Liver (tissue), 9 donors: Measurements from ENCODE around the gene TRPC1. TPM values are rescaled to one million over a fixed set of nuclear protein-coding genes. Genes with fewer than 3 reads are reported as not detected.

Source experiments
- DNase-seq: peaks from one replicate; pipeline ENCODE4 v3.0.0-alpha.2; 2017; ENCODE audit warnings: low spot score
- H3K27ac ChIP-seq, 2 donors: one replicate each; pipeline ENCODE4 v1.7.0; 2013; ENCODE audit warnings: inconsistent platforms in 2 of 2, low read length in 2 of 2, control low read depth in 1 of 2, low read depth in 1 of 2, mild to moderate bottlenecking in 1 of 2
- H3K27me3 ChIP-seq, 4 donors: one replicate each; pipeline versions ENCODE4 v1.6.1 to v1.7.0; 2013; ENCODE audit warnings: low read length in 3 of 4, inconsistent platforms in 1 of 4, mild to moderate bottlenecking in 1 of 4, moderate library complexity in 1 of 4; ENCODE audit not compliant: control insufficient read depth in 4 of 4, insufficient read depth in 4 of 4
- H3K36me3 ChIP-seq, 4 donors: one replicate each; pipeline versions ENCODE4 v1.6.1 to v1.7.0; 2013; ENCODE audit warnings: low read length in 3 of 4, mild to moderate bottlenecking in 3 of 4, low read depth in 1 of 4, moderate library complexity in 1 of 4; ENCODE audit not compliant: control insufficient read depth in 4 of 4, insufficient read depth in 3 of 4
- H3K4me1 ChIP-seq, 4 donors: one replicate each; pipeline versions ENCODE4 v1.6.1 to v1.7.0; 2013; ENCODE audit warnings: low read length in 3 of 4, mild to moderate bottlenecking in 3 of 4, moderate library complexity in 1 of 4; ENCODE audit not compliant: control insufficient read depth in 4 of 4, insufficient read depth in 4 of 4
- H3K4me3 ChIP-seq, 3 donors: one replicate each; pipeline versions ENCODE4 v1.6.1 to v1.7.0; 2013; ENCODE audit warnings: low read length in 3 of 3, control low read depth in 1 of 3, low read depth in 1 of 3, mild to moderate bottlenecking in 1 of 3
- H3K9ac ChIP-seq, 2 donors: one replicate each; pipeline ENCODE4 v1.7.0; 2013; ENCODE audit warnings: low read length in 2 of 2, mild to moderate bottlenecking in 2 of 2, moderate library complexity in 2 of 2, control low read depth in 1 of 2, low read depth in 1 of 2
- H3K9me3 ChIP-seq, 4 donors: one replicate each; pipeline versions ENCODE4 v1.6.1 to v1.7.0; 2013; ENCODE audit warnings: low read length in 3 of 4; ENCODE audit not compliant: control insufficient read depth in 4 of 4
- ATF3 ChIP-seq: IDR thresholded peaks from 2 replicates; pipeline ENCODE4 v1.6.1; 2016; ENCODE audit warnings: antibody characterized with exemption
- CTCF ChIP-seq: fragments of 150-350 bp; IDR thresholded peaks from 2 replicates; pipeline ENCODE4 v1.5.1; 2017; ENCODE audit warnings: improper control_type of control experiment, low read depth, low read length; ENCODE audit not compliant: missing input control
- EGR1 ChIP-seq, 2 donors: IDR thresholded peaks; 2 replicates each; pipeline ENCODE4 v1.6.1; 2016 to 2018; ENCODE audit warnings: antibody characterized with exemption in 2 of 2, low read depth in 2 of 2
- FOXA1 ChIP-seq: IDR thresholded peaks from 2 replicates; pipeline ENCODE4 v1.6.1; 2016; ENCODE audit warnings: antibody characterized with exemption
- FOXA2 ChIP-seq: IDR thresholded peaks from 2 replicates; pipeline ENCODE4 v1.6.1; 2016; ENCODE audit warnings: antibody characterized with exemption
- GABPA ChIP-seq, 2 donors: IDR thresholded peaks in 1 of 2; conservative IDR thresholded peaks in 1 of 2; 2 replicates each; pipeline ENCODE4 v1.6.1; 2016; ENCODE audit warnings: antibody characterized with exemption in 2 of 2, mild to moderate bottlenecking in 1 of 2, moderate library complexity in 1 of 2
- HNF4A ChIP-seq, 2 donors: conservative IDR thresholded peaks; 2 replicates each; pipeline ENCODE4 v1.6.1; 2016; ENCODE audit warnings: antibody characterized with exemption in 2 of 2, mild to moderate bottlenecking in 2 of 2
- HNF4G ChIP-seq: IDR thresholded peaks from 2 replicates; pipeline ENCODE4 v1.6.1; 2016; ENCODE audit warnings: antibody characterized with exemption
- JUND ChIP-seq, 2 donors: IDR thresholded peaks; 2 replicates each; pipeline ENCODE4 v1.6.1; 2016; ENCODE audit warnings: antibody characterized with exemption in 2 of 2
- MAX ChIP-seq: IDR thresholded peaks from 2 replicates; pipeline ENCODE4 v1.6.1; 2016; ENCODE audit warnings: antibody characterized with exemption
- NR2F2 ChIP-seq: IDR thresholded peaks from 2 replicates; pipeline ENCODE4 v1.6.1; 2016; ENCODE audit warnings: antibody characterized with exemption
- RAD21 ChIP-seq, 2 donors: IDR thresholded peaks; 2 replicates each; pipeline ENCODE4 v1.6.1; 2016; ENCODE audit warnings: antibody characterized with exemption in 2 of 2, mild to moderate bottlenecking in 2 of 2
- REST ChIP-seq: IDR thresholded peaks from 2 replicates; pipeline ENCODE4 v1.6.1; 2016; ENCODE audit warnings: antibody characterized with exemption, mild to moderate bottlenecking
- RXRA ChIP-seq, 2 donors: IDR thresholded peaks; 2 replicates each; pipeline ENCODE4 v1.6.1; 2017 to 2018; ENCODE audit warnings: antibody characterized with exemption in 2 of 2, mild to moderate bottlenecking in 1 of 2
- SP1 ChIP-seq: IDR thresholded peaks from 2 replicates; pipeline ENCODE4 v1.6.1; 2018; ENCODE audit warnings: antibody characterized with exemption, mild to moderate bottlenecking
- TAF1 ChIP-seq: conservative IDR thresholded peaks from 2 replicates; pipeline ENCODE4 v1.6.1; 2016; ENCODE audit warnings: antibody characterized with exemption, mild to moderate bottlenecking
- YY1 ChIP-seq: IDR thresholded peaks from 2 replicates; pipeline ENCODE4 v1.6.1; 2016; ENCODE audit warnings: antibody characterized with exemption, mild to moderate bottlenecking
- ZBTB33 ChIP-seq: IDR thresholded peaks from 2 replicates; pipeline ENCODE4 v1.6.1; 2016; ENCODE audit warnings: antibody characterized with exemption
- polyA plus RNA-seq, 2 donors: library from polyadenylated mRNA; stranded (reverse) in 1 of 2; unstranded in 1 of 2; fragments of 200-250 nt in 1 of 2; fragments of >200 nt in 1 of 2; fragmentation: Nextera tagmentation in 1 of 2; extraction: Ambion mirVana in 1 of 2; gene quantifications; one replicate each; pipeline versions ENCODE4 v1.2.1 to v1.2.3, GENCODE V29; 2013 to 2015
- total RNA-seq, 2 donors: library from RNA; depleted of rRNA; stranded (reverse); fragments of >200 nt; gene quantifications; one replicate each; pipeline ENCODE4 v1.2.3, GENCODE V29; 2014
- donor health status: healthy.
- donor health status: healthy.
- donor health status: healthy.
- donor health status: healthy.
- donor health status: healthy.

The TRPC1 gene
- total and polyA plus RNA-seq, 4 donors: 0.15 to 4.7 (median 1.6) TPM

- H3K9me3 ChIP-seq: peaks cover 0 to 2% (median 0%) of the 10 kb centered on the region in 4 donors
- no peaks in the 10 kb centered on the region for H3K4me1 ChIP-seq
- no peak for TF ChIP-seq MAX
- TF ChIP-seq ZBTB33: no peak
- TF ChIP-seq EGR1 (IDR thresholded peaks at IDR 0.05; ENCODE audit: low read depth in 2 of 2): no peak
- TF ChIP-seq RXRA (IDR thresholded peaks at IDR 0.05): no peak
- no peak for TF ChIP-seq NR2F2
- no peak for TF ChIP-seq YY1
- TF ChIP-seq CTCF: no peak
- no peak for TF ChIP-seq GABPA (IDR thresholded peaks at IDR 0.05 in 1 of 2, conservative IDR thresholded peaks at IDR 0.05 in 1 of 2)
- no peak for TF ChIP-seq RAD21 (IDR thresholded peaks at IDR 0.05)
- no peak for TF ChIP-seq REST
- no peak for TF ChIP-seq FOXA1
- TF ChIP-seq HNF4G: no peak
- TF ChIP-seq ATF3: no peak
- no peak for TF ChIP-seq FOXA2
- TF ChIP-seq TAF1: no peak
- TF ChIP-seq HNF4A (conservative IDR thresholded peaks at IDR 0.05): no peak
- no peak for TF ChIP-seq SP1
- TF ChIP-seq JUND (IDR thresholded peaks at IDR 0.05): no peak
- no peak for DNase-seq
- H3K4me3 ChIP-seq: no peak overlapping the region
- no peak overlapping the region for H3K27ac ChIP-seq
- no peaks in the 10 kb centered on the region for H3K27me3 ChIP-seq
- no peaks in the 10 kb centered on the region for H3K36me3 ChIP-seq
- H3K9ac ChIP-seq: no peak overlapping the region
These were observed 44.5 kb downstream of the TRPC1 start for GRCh38 chr3:142768338-142768737.

GRCh38 chr3:142777927-142778326, 54.1 kb downstream of the TRPC1 start:
- Histone ChIP-seq H3K27ac (no peak overlapping the region), H3K9me3 (no peaks in the 10 kb centered on the region), H3K36me3 (no peaks in the 10 kb centered on the region), H3K4me1 (no peaks in the 10 kb centered on the region), H3K27me3 (no peaks in the 10 kb centered on the region), H3K9ac (no peak overlapping the region), H3K4me3 (no peak overlapping the region)
- no peak for DNase-seq
- TF ChIP-seq REST: no peak
- TF ChIP-seq HNF4A (conservative IDR thresholded peaks at IDR 0.05): no peak
- TF ChIP-seq CTCF: no peak
- no peak for TF ChIP-seq HNF4G
- TF ChIP-seq SP1: no peak
- no peak for TF ChIP-seq NR2F2
- no peak for TF ChIP-seq YY1
- TF ChIP-seq EGR1 (IDR thresholded peaks at IDR 0.05; ENCODE audit: low read depth in 2 of 2): no peak
- no peak for TF ChIP-seq JUND (IDR thresholded peaks at IDR 0.05)
- TF ChIP-seq RXRA (IDR thresholded peaks at IDR 0.05): no peak
